ENCODE results near the gene BCL2L13. TPM values are rescaled to one million over a fixed set of nuclear protein-coding genes. Genes with fewer than 3 reads are reported as not detected.

BCL2L13 gene
- total RNA-seq, 1 experiment from 2014 or later, result 38.1 TPM

GRCh38 chr22:17707526-17707925 lies 69.0 kb downstream of the BCL2L13 start:
- DNase-seq (ENCODE audit: low spot score), result no peak
- no peak overlapping the region for H3K27ac Mint-ChIP-seq
- H3K4me3 Mint-ChIP-seq, result no peak overlapping the region
- TF ChIP-seq FOXP4 (CRISPR knock-in tag; IDR thresholded peaks at IDR 0.05) (no peak), E2F1 (CRISPR knock-in tag; IDR thresholded peaks at IDR 0.05) (no peak), PRRX2 (CRISPR knock-in tag; IDR thresholded peaks at IDR 0.05) (no peak), ZSCAN18 (CRISPR knock-in tag; IDR thresholded peaks at IDR 0.05) (no peak), ZNF532 (CRISPR knock-in tag; IDR thresholded peaks at IDR 0.05; ENCODE audit: borderline replicate concordance) (no peak)
- no peak for ATAC-seq
- no peaks in the 10 kb centered on the region for H3K27me3 Mint-ChIP-seq (ENCODE audit: low read depth)
- POLR2A ChIA-PET, result no interaction called here
- H3K4me1 Mint-ChIP-seq, result peaks cover 11% of the 10 kb centered on the region
- H3K9me3 Mint-ChIP-seq, result no peaks in the 10 kb centered on the region
- CTCF ChIA-PET, result interaction anchor here (0.7 to 1.6 kb wide), 2 partner anchors 35 to 149 kb away, joined by 3 to 4 read pairs; no protein-coding TSS in a partner anchor
- peaks cover 22% of the 10 kb centered on the region for H3K36me3 Mint-ChIP-seq

- Mint-ChIP-seq H3K4me3 (no peak overlapping the region), H3K27me3 (ENCODE audit: low read depth) (no peaks in the 10 kb centered on the region), H3K4me1 (peaks cover 13% of the 10 kb centered on the region), H3K9me3 (no peaks in the 10 kb centered on the region), H3K27ac (no peak overlapping the region; the same call in 1 of the 2 replicates), H3K36me3 (peaks cover 9% of the 10 kb centered on the region)
- POLR2A ChIA-PET, result no interaction called here
- ATAC-seq (no peak), DNase-seq (ENCODE audit: low spot score) (no peak)
- CTCF ChIA-PET, result interaction anchor here (0.7 kb wide), 1 partner anchor 152 kb away, joined by 3 read pairs; no protein-coding TSS in a partner anchor
- TF ChIP-seq ESRRA (CRISPR knock-in tag; IDR thresholded peaks at IDR 0.05; ENCODE audit: borderline replicate concordance) (no peak), ATF1 (CRISPR knock-in tag; IDR thresholded peaks at IDR 0.05) (no peak), HMGA2 (CRISPR knock-in tag; IDR thresholded peaks at IDR 0.05) (no peak), IRF2 (CRISPR knock-in tag; IDR thresholded peaks at IDR 0.05; ENCODE audit: borderline replicate concordance, low read depth) (no peak), ZNF396 (CRISPR knock-in tag; IDR thresholded peaks at IDR 0.05; ENCODE audit: borderline replicate concordance) (no peak), AR (CRISPR knock-in tag; IDR thresholded peaks at IDR 0.05) (no peak), MAX (CRISPR knock-in tag; IDR thresholded peaks at IDR 0.05) (no peak), CBFB (CRISPR knock-in tag; IDR thresholded peaks at IDR 0.05; ENCODE audit: low read depth) (no peak), NR2C2 (CRISPR knock-in tag; IDR thresholded peaks at IDR 0.05) (no peak), ZBTB43 (CRISPR knock-in tag; IDR thresholded peaks at IDR 0.05) (no peak), ELF4 (CRISPR knock-in tag; IDR thresholded peaks at IDR 0.05; ENCODE audit: low read depth) (no peak), ETV6 (CRISPR knock-in tag; IDR thresholded peaks at IDR 0.05) (no peak), CREM (CRISPR knock-in tag; IDR thresholded peaks at IDR 0.05) (no peak), RORB (CRISPR knock-in tag; IDR thresholded peaks at IDR 0.05) (no peak), ZNF416 (CRISPR knock-in tag; IDR thresholded peaks at IDR 0.05) (no peak), TP53 (CRISPR knock-in tag; IDR thresholded peaks at IDR 0.05) (no peak), NFATC4 (CRISPR knock-in tag; IDR thresholded peaks at IDR 0.05) (no peak), MLX (CRISPR knock-in tag; IDR thresholded peaks at IDR 0.05) (no peak)
These were observed 71.5 kb downstream of the BCL2L13 start for GRCh38 chr22:17710023-17710422.
